Measurements from ENCODE around the gene KRT85. TPM values are rescaled to one million over a fixed set of nuclear protein-coding genes. Genes with fewer than 3 reads are reported as not detected.

Gene KRT85
- total RNA-seq = not detected
- long read RNA-seq = 0 reads

DNA sequence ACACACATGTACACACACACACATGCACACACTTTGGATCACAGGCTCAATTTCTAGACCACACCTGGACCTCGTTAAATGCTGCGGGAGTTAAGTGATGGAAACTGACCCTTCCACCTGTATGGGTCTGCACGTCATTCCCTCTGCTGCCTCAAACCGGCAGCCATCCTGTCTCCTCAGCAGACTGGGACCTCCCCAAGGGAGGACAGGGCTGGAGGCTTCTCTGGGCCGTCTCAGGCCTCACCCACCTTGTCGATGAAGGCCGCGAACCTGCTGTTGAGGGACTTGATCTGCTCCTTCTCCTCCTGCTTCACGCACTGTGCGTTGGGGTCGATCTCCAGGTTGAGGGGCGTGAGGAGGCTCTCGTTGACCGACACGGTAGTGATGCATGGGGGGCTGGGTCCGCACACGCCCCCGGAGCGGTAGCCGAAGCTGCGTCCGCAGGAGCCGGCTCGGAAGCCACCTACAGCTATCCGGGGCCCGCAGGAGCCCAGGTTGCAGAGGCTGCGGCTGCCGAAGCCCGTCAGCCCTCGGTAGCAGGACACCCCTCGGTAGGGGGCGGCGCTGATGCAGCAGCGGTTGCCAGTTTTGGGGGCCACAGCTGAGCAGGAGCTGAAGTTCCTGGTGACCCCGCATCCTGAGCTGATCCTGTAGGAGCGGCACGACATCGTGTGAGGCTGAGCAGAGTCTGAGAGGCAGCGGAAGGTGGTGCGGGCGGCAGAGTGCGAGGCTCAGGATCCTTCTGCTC, at the start of gene KRT85:
KRT85 (minus strand) TSS at position 744 of the 748 bp plus-strand sequence; CDS start at position 668, 76 bp downstream.
- ATAC-seq = no peak
- DNase-seq = no peak
- H3K36me3 ChIP-seq = no peaks in the 10 kb centered on the region
- H3K4me1 ChIP-seq = no peaks in the 10 kb centered on the region
- no peak within 1 kb of the TSS for H3K27ac ChIP-seq
- no peaks in the 10 kb centered on the region for H3K27me3 ChIP-seq
- no peaks in the 10 kb centered on the region for H3K9me3 ChIP-seq
- TF ChIP-seq, protein P1, sequence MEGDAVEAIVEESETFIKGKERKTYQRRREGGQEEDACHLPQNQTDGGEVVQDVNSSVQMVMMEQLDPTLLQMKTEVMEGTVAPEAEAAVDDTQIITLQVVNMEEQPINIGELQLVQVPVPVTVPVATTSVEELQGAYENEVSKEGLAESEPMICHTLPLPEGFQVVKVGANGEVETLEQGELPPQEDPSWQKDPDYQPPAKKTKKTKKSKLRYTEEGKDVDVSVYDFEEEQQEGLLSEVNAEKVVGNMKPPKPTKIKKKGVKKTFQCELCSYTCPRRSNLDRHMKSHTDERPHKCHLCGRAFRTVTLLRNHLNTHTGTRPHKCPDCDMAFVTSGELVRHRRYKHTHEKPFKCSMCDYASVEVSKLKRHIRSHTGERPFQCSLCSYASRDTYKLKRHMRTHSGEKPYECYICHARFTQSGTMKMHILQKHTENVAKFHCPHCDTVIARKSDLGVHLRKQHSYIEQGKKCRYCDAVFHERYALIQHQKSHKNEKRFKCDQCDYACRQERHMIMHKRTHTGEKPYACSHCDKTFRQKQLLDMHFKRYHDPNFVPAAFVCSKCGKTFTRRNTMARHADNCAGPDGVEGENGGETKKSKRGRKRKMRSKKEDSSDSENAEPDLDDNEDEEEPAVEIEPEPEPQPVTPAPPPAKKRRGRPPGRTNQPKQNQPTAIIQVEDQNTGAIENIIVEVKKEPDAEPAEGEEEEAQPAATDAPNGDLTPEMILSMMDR (IDR thresholded peaks at IDR 0.05) = no peak
- intact Hi-C loops (cut with DNase I) = no loop called here
- no peak within 1 kb of the TSS for H3K4me3 ChIP-seq

DNA sequence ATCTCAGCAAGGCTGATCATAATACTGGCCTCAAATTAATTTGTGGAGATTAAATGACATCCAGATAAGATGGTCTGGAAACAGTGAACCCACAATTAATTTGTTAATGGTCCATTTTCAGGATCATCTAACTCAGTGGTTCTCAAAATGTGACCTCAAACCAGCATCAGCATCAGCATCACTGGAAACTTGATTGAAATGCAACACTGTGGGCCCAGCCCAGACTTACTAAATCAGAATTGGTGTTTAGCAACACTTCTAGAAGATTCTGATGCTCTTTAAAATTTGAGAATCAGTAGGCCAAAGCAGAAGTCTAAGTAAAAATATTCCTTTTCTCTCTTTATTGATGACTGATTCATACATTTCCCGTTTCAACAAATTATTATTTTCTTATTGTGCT, 49.5 kb upstream of the KRT85 start:
- no peak overlapping the region for H3K4me3 ChIP-seq
- no peaks in the 10 kb centered on the region for H3K9me3 ChIP-seq
- ATAC-seq = no peak
- no peak for DNase-seq
- H3K27ac ChIP-seq = no peak overlapping the region
- intact Hi-C loops (cut with DNase I) = no loop called here
- H3K4me1 ChIP-seq = peaks cover 7% of the 10 kb centered on the region
- H3K36me3 ChIP-seq = no peaks in the 10 kb centered on the region
- peaks cover 4% of the 10 kb centered on the region for H3K27me3 ChIP-seq
- TF ChIP-seq, protein P1 (IDR thresholded peaks at IDR 0.05) = no peak

DNA sequence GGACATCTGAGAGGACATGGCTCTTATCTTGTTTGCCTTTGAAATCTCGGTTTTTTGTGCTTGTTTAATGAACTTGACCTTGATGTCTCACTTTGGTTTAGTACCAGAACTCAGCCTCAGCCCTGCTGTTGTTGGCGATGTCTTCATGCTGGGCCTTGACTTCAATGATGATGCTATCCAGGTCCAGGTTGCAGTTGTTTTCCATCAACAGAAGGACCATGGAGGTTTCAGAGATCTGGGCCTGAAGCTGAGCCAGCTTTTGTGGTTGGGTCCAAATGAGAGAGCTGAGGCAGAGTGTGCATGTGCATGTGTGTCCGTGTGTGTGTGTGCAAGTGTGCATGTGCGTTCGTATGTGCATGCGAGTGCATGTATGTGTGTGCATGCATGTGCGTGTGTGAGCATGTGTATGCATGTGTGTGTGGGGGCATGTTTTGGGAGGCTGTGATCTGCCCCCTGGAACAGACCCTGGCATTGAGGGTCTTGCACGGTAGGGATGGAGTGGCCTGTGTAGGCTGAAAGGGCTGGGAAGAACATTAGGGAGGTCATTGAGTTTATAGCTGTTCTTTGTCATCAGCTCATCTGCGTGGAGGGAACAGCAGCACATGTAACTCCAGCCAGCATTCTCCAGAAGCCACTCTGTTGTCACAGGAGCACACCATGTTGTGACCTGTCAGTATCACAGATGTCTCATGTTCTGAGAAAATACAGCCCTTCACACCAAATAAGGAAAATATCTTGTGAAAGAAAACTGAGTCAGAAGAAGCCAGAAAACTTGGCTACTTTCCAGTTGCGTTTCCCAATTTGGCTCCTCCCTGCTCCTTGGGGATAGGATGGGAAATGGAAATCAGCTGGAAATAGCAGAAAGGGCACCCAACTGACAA, 48.8 kb upstream of the KRT85 start:
- Histone ChIP-seq H3K4me1 (peaks cover 7% of the 10 kb centered on the region), H3K27ac (no peak overlapping the region), H3K36me3 (no peaks in the 10 kb centered on the region), H3K4me3 (no peak overlapping the region), H3K9me3 (no peaks in the 10 kb centered on the region), H3K27me3 (peaks cover 4% of the 10 kb centered on the region)
- DNase-seq (no peak), ATAC-seq (peak; percentile 46)
- TF ChIP-seq, protein P1 (IDR thresholded peaks at IDR 0.05) = no peak
- intact Hi-C loops (cut with DNase I) = no loop called here

DNA sequence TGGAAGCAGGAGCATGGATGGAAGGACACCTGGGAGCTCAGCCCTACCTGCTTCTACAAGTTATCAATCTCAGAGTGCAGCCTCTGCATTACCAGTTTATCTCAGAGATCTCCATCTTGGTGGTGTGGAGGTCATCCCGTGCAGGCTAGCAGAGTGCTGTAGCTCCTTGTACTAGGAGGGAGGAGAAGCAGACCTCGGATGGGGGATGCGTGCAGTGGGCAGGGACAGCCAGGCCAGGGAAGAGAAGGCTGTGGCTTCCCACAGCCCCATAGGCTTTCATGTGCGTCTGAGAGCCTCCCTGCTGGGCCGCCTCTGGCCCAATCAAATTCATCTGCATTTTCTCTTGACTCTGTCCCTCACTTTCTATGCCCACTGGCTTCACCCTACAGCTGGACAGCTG, 47.7 kb upstream of the KRT85 start:
- TF ChIP-seq, protein P1 (IDR thresholded peaks at IDR 0.05) = no peak
- peaks cover 7% of the 10 kb centered on the region for H3K4me1 ChIP-seq
- no peaks in the 10 kb centered on the region for H3K9me3 ChIP-seq
- ATAC-seq (no peak), DNase-seq (no peak)
- H3K27me3 ChIP-seq = peaks cover 4% of the 10 kb centered on the region
- H3K27ac ChIP-seq = no peak overlapping the region
- intact Hi-C loops (cut with DNase I) = no loop called here
- H3K4me3 ChIP-seq = no peak overlapping the region
- no peaks in the 10 kb centered on the region for H3K36me3 ChIP-seq

DNA sequence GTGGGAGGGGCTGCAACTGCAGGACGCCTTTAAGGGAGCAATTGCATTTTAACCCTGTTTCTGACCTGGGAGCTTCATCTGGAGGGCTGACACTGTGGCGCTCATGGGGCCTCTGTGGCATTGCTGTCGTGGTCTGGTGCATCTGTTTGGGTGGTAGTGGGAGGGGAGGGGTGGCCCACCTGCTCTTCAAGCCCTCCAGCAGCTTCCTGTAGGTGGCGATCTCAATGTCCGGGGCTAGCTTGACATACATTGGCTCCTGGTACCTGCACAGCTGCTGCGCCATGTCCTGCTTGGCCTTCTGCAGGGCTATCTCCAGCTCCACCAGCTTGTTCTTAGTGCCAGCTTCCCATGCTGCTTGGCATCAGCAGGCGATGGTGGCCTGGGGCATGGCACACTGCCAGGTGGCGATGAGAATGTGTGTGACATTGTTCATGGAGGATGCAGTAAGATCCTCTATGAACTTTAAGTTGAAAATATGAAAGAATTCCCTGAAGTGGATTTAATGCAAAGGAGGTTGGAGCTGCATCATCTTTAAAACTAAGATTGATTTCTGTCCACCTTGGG, 46.6 kb upstream of the KRT85 start:
- TF ChIP-seq, protein P1 (IDR thresholded peaks at IDR 0.05) = no peak
- Histone ChIP-seq H3K27me3 (peaks cover 4% of the 10 kb centered on the region), H3K9me3 (no peaks in the 10 kb centered on the region), H3K4me1 (peaks cover 7% of the 10 kb centered on the region), H3K36me3 (no peaks in the 10 kb centered on the region), H3K27ac (no peak overlapping the region), H3K4me3 (no peak overlapping the region)
- ATAC-seq = no peak
- intact Hi-C loops (cut with DNase I) = no loop called here
- DNase-seq = no peak

All from upper lobe of right lung (tissue), 1 donor.